Measurements from ENCODE around the gene RACK1.

The RACK1 gene

DNA sequence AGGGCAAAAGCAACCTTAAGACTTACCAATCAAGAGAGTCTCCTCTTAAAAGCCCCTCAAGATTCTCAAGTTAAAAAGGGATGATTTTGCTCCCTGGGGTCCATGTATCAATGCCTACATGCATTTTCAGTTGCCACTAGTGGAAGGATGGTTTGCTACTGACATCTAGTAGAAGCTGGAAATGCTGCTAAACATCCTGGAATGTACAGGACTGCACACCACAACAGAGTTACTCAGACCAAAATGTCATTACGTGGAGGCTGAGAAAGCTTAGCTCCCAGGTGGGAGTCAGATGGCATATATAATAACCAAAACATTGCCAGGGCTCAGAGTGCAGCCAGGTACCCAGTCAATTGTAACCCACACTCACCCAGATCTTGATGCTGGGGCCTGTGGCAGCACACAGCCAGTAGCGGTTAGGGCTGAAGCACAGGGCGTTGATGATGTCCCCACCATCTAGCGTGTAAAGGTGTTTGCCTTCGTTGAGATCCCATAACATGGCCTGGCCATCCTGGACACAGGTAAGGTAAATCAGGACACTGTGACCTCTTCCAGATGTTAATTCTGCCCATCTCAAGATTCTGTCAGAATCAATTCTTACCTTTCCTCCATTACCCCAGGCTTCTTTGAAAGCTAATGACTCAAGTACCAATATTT lies 5.8 kb downstream of the RACK1 start:
- Histone ChIP-seq H3K9ac (ENCODE audit: low read depth, low read length) (no peak overlapping the region), H3K27me3 (ENCODE audit: control insufficient read depth, insufficient read depth, low read length) (no peaks in the 10 kb centered on the region), H3K27ac (ENCODE audit: low read depth, low read length) (no peak overlapping the region), H3K36me3 (ENCODE audit: control insufficient read depth, insufficient read depth, low read length) (peaks cover 89% of the 10 kb centered on the region), H3K4me1 (ENCODE audit: control insufficient read depth, insufficient read depth, low read length) (peaks cover 9% of the 10 kb centered on the region), H3K9me3 (ENCODE audit: control insufficient read depth, insufficient read depth, low read length) (no peaks in the 10 kb centered on the region), H3K4me3 (ENCODE audit: low read depth, low read length) (no peak overlapping the region)

DNA sequence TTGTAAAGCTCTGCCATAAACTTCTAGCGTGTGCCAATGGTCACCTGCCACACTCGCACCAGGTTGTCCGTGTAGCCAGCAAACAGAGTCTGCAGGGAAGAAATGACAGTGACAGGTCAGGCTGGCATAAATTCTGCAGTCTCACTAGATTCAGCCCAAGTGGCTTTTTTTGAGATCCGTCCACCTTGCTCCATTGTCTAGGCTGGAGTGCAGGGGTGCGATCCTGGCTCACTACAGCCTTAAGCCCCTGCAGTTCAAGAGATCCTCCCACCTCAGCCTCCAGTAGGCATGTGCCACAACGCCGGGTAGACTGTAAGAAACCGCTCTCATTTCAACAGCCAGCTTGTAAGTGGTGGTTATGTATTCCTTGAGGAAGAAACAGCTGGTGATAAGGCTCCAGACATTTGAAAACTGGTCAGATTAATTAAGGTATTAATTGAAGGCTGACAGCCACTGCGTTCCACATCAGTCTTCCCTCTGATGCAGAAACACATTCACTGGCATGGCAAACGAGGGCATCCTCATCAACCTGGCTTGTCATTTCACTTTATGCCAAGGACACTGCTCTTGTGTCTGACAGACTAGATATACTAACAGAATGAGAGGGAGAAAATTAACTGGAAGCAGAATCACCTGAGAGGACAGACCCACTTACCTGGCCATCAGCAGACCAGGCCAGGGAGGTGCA lies 6.6 kb downstream of the RACK1 start:
- Histone ChIP-seq H3K27ac (ENCODE audit: low read depth, low read length) (no peak overlapping the region), H3K4me1 (ENCODE audit: control insufficient read depth, insufficient read depth, low read length) (peaks cover 5% of the 10 kb centered on the region), H3K9ac (ENCODE audit: low read depth, low read length) (no peak overlapping the region), H3K36me3 (ENCODE audit: control insufficient read depth, insufficient read depth, low read length) (peaks cover 88% of the 10 kb centered on the region), H3K27me3 (ENCODE audit: control insufficient read depth, insufficient read depth, low read length) (no peaks in the 10 kb centered on the region), H3K4me3 (ENCODE audit: low read depth, low read length) (no peak overlapping the region), H3K9me3 (ENCODE audit: control insufficient read depth, insufficient read depth, low read length) (no peaks in the 10 kb centered on the region)

DNA sequence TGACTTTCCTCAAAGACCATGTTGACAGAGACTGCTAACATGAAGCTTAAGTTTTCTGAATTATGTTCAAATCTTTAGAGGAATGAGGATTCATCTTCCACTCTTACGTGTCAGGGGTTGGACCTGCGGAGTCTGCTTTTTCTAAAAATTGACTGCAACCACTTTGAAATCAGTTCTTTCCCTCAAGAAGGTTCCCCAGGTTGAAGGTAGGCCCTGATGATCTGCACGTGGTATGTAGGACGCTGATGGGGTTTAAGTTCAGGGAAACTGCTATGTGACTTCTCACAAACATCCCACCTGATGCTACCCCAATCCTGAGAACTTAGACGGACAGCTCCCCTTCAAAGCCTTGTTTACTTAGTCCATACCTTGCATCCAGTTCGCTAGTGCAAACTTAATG lies 7.2 kb downstream of the RACK1 start:
- no peaks in the 10 kb centered on the region for H3K4me1 ChIP-seq (ENCODE audit: control insufficient read depth, insufficient read depth, low read length)
- H3K27me3 ChIP-seq (ENCODE audit: control insufficient read depth, insufficient read depth, low read length), result no peaks in the 10 kb centered on the region
- H3K9ac ChIP-seq (ENCODE audit: low read depth, low read length), result no peak overlapping the region
- H3K9me3 ChIP-seq (ENCODE audit: control insufficient read depth, insufficient read depth, low read length), result no peaks in the 10 kb centered on the region
- H3K4me3 ChIP-seq (ENCODE audit: low read depth, low read length), result no peak overlapping the region
- H3K27ac ChIP-seq (ENCODE audit: low read depth, low read length), result peak overlapping the region; percentile 29
- H3K36me3 ChIP-seq (ENCODE audit: control insufficient read depth, insufficient read depth, low read length), result peaks cover 88% of the 10 kb centered on the region

DNA sequence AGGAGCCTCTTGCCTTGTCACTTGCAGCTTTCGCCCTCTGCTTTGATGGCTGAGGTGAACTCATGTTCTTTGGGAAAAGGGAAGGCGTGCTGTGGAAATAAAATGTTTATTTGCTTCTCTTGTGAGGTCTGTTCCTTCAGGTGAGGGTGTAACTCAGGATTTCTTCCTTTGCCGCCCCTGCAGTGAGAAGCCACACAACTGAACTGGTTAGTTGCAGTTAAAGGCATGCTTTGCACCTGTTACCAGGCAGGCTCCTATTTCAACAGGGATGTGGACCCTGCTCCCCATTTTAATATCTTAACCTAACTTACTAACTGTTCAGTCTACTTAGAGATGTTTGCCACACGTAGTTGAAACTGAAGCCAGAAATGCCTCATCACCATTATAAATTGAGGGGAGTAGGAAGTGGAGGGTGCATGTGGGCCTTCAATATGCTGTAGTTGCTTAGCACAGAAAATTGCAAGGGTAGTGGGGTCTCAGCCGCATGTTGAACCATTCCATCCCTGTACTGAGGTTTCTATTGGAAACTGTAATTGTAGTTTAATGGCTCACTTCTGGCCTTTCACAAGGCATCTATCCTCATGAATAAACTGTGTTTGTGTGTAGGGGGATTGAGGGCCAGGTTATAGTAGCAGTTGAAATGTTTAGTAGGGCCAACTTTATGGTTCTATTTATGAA lies 7.9 kb downstream of the RACK1 start:
- Histone ChIP-seq H3K36me3 (ENCODE audit: control insufficient read depth, insufficient read depth, low read length) (peaks cover 88% of the 10 kb centered on the region), H3K4me3 (ENCODE audit: low read depth, low read length) (no peak overlapping the region), H3K27ac (ENCODE audit: low read depth, low read length) (peak overlapping the region; percentile 67), H3K9ac (ENCODE audit: low read depth, low read length) (no peak overlapping the region), H3K9me3 (ENCODE audit: control insufficient read depth, insufficient read depth, low read length) (no peaks in the 10 kb centered on the region), H3K4me1 (ENCODE audit: control insufficient read depth, insufficient read depth, low read length) (no peaks in the 10 kb centered on the region), H3K27me3 (ENCODE audit: control insufficient read depth, insufficient read depth, low read length) (no peaks in the 10 kb centered on the region)

DNA sequence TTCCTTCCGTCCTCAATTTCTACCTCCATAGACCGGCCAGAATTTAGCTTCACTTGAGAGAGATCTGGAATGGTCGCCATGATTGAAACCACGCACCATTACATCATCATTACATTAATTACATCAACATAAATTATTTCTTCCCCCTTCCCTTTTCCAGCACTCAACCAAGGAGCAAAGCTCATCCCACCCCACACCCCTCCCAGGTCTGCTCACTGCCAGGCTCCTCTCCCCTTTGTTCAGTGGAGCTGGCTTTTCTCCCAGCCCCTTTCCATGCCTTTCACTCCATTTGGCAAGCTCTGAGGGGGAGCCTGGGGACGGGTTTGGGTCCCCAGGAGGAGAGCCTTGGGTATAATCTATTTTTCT lies 8.4 kb downstream of the RACK1 start:
- Histone ChIP-seq H3K9me3 (ENCODE audit: control insufficient read depth, insufficient read depth, low read length) (no peaks in the 10 kb centered on the region), H3K4me1 (ENCODE audit: control insufficient read depth, insufficient read depth, low read length) (no peaks in the 10 kb centered on the region), H3K27me3 (ENCODE audit: control insufficient read depth, insufficient read depth, low read length) (no peaks in the 10 kb centered on the region), H3K36me3 (ENCODE audit: control insufficient read depth, insufficient read depth, low read length) (peaks cover 87% of the 10 kb centered on the region), H3K27ac (ENCODE audit: low read depth, low read length) (peak overlapping the region; percentile 67), H3K4me3 (ENCODE audit: low read depth, low read length) (no peak overlapping the region), H3K9ac (ENCODE audit: low read depth, low read length) (no peak overlapping the region)

DNA sequence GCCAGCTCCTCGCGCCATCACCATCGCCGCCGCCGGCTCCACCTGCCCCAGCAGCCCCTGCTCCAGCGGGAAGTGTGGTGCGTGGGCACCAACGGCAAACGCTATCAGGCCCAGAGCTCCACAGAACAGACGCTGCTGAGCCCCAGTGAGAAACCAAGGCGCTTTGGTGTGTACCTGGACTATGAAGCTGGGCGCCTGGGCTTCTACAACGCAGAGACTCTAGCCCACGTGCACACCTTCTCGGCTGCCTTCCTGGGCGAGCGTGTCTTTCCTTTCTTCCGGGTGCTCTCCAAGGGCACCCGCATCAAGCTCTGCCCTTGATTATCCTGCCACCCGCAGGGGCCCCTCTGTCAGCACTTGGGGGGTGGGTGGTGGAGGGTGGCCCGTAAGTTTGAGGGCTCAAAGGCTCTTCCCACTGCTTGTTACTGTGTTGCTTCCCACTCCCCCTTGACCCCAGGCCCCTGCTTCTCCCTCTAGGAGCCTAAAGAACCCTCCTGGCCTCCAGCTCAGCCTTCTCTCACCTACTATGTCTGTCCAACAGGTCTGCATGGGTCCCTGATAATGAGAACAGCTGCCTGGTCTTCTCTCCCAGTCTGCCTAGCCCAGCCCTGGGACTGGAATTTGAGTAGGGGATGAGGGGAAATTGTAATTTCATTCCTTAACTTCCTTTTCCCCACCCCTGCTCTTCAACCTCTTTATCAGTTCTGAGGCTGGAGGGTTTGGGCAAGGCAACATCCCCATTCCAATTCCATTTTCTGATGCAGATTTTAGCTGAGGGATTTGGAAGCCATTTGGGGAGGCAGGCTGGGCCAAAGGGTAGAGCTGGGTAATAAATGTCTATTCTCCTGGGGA lies 9.0 kb downstream of the RACK1 start:
- Histone ChIP-seq H3K9ac (ENCODE audit: low read depth, low read length) (no peak overlapping the region), H3K4me3 (ENCODE audit: low read depth, low read length) (no peak overlapping the region), H3K36me3 (ENCODE audit: control insufficient read depth, insufficient read depth, low read length) (peaks cover 85% of the 10 kb centered on the region), H3K27ac (ENCODE audit: low read depth, low read length) (peak overlapping the region; percentile 40), H3K9me3 (ENCODE audit: control insufficient read depth, insufficient read depth, low read length) (no peaks in the 10 kb centered on the region), H3K4me1 (ENCODE audit: control insufficient read depth, insufficient read depth, low read length) (no peaks in the 10 kb centered on the region), H3K27me3 (ENCODE audit: control insufficient read depth, insufficient read depth, low read length) (no peaks in the 10 kb centered on the region)

DNA sequence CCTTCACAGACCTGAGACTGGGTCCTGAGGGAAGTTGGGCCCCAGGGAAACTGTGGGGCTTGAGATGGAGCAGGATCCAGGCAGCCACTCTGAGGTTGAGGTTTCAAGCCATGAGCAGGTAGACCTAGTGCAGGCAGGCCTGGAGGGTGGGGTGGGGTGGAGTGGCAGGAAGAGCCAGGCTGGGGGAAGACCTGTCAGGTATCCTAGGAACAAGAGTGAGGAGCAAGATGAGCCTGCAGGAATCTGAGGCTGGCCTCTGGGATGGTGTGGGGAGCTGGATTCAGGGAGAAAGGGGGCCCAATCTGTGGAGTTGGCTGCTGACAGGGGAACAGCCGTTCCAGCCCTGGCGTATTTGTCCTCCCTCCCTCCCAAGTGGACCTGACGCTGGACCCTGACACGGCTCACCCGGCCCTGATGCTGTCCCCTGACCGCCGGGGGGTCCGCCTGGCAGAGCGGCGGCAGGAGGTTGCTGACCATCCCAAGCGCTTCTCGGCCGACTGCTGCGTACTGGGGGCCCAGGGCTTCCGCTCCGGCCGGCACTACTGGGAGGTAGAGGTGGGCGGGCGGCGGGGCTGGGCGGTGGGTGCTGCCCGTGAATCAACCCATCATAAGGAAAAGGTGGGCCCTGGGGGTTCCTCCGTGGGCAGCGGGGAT lies 9.8 kb downstream of the RACK1 start:
- Histone ChIP-seq H3K27me3 (ENCODE audit: control insufficient read depth, insufficient read depth, low read length) (no peaks in the 10 kb centered on the region), H3K4me3 (ENCODE audit: low read depth, low read length) (no peak overlapping the region), H3K9ac (ENCODE audit: low read depth, low read length) (no peak overlapping the region), H3K4me1 (ENCODE audit: control insufficient read depth, insufficient read depth, low read length) (no peaks in the 10 kb centered on the region), H3K27ac (ENCODE audit: low read depth, low read length) (no peak overlapping the region), H3K36me3 (ENCODE audit: control insufficient read depth, insufficient read depth, low read length) (peaks cover 85% of the 10 kb centered on the region), H3K9me3 (ENCODE audit: control insufficient read depth, insufficient read depth, low read length) (no peaks in the 10 kb centered on the region)

DNA sequence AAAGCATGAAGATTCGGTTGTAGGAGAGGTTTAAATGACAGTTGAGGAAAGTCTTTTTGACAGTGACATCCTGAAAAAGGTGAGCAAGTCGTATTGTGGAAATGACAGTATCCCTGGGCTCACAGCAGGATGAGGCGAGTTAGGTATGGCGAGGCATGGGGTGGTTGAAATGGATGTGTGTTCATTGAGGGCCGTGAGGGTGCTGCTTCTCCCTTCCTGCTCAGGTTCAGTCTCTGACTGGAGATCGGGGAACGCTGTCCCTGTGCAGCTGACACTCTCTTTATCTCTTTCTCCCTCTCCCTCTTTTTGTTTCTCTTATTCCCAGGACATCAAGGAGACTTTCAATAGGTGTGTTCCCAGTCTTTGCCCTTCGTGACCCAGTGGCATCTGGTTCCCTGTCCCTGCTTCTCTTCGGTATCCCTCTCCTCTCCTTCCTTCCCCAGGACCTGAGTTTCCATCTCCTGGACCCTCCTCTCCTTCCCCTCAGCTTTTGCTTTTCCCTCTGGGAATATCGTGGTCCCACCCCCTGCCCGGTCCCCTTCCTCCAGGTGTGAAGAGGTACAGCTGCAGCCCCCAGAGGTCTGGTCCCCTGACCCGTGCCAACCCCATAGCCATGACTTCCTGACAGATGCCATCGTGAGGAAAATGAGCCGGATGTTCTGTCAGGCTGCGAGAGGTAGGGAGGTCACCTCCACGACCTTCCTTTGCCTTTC lies 10.5 kb downstream of the RACK1 start:
- Histone ChIP-seq H3K4me3 (ENCODE audit: low read depth, low read length) (no peak overlapping the region), H3K9me3 (ENCODE audit: control insufficient read depth, insufficient read depth, low read length) (no peaks in the 10 kb centered on the region), H3K4me1 (ENCODE audit: control insufficient read depth, insufficient read depth, low read length) (no peaks in the 10 kb centered on the region), H3K9ac (ENCODE audit: low read depth, low read length) (no peak overlapping the region), H3K27ac (ENCODE audit: low read depth, low read length) (no peak overlapping the region), H3K36me3 (ENCODE audit: control insufficient read depth, insufficient read depth, low read length) (peaks cover 81% of the 10 kb centered on the region), H3K27me3 (ENCODE audit: control insufficient read depth, insufficient read depth, low read length) (no peaks in the 10 kb centered on the region)

DNA sequence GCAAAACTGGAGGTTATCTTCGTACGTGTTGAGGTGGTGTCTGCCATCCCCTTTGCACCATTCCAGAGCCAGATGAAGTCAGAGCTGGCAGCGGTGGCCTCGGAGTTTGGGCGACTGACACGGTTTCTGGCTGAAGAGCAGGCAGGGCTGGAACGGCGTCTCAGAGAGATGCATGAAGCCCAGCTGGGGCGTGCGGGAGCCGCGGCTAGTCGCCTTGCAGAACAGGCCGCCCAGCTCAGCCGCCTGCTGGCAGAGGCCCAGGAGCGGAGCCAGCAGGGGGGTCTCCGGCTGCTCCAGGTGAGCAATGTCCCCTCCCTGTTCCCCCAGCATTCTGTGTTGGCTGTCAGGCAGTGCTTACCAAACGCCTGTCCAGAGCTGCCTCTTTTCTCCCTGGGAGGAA lies 11.1 kb downstream of the RACK1 start:
- no peak overlapping the region for H3K4me3 ChIP-seq (ENCODE audit: low read depth, low read length)
- no peaks in the 10 kb centered on the region for H3K9me3 ChIP-seq (ENCODE audit: control insufficient read depth, insufficient read depth, low read length)
- H3K36me3 ChIP-seq (ENCODE audit: control insufficient read depth, insufficient read depth, low read length), result peaks cover 77% of the 10 kb centered on the region
- no peaks in the 10 kb centered on the region for H3K4me1 ChIP-seq (ENCODE audit: control insufficient read depth, insufficient read depth, low read length)
- no peak overlapping the region for H3K9ac ChIP-seq (ENCODE audit: low read depth, low read length)
- H3K27me3 ChIP-seq (ENCODE audit: control insufficient read depth, insufficient read depth, low read length), result no peaks in the 10 kb centered on the region
- no peak overlapping the region for H3K27ac ChIP-seq (ENCODE audit: low read depth, low read length)

DNA sequence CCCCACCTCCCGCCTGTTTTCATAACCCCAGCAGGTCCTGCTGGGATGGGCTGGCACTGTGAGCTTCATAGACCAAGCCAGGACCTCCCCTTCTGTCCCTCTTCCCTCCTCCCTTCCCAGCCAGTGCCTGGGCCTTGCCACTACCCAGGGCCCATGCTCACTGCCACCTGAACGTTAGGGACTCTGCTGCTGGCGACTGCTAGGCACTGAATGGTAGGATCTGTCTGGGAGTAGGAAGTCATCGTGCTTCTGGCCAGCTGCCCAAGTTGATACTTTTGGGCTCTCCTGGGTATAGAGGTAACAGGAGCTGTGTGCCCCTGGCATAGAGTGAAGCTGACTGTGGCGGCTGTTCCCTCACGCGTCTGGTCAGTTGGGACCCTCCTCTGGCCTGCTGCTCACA lies 12.3 kb downstream of the RACK1 start:
- Histone ChIP-seq H3K27ac (ENCODE audit: low read depth, low read length) (no peak overlapping the region), H3K27me3 (ENCODE audit: control insufficient read depth, insufficient read depth, low read length) (no peaks in the 10 kb centered on the region), H3K9me3 (ENCODE audit: control insufficient read depth, insufficient read depth, low read length) (no peaks in the 10 kb centered on the region), H3K9ac (ENCODE audit: low read depth, low read length) (no peak overlapping the region), H3K36me3 (ENCODE audit: control insufficient read depth, insufficient read depth, low read length) (peaks cover 73% of the 10 kb centered on the region), H3K4me3 (ENCODE audit: low read depth, low read length) (no peak overlapping the region), H3K4me1 (ENCODE audit: control insufficient read depth, insufficient read depth, low read length) (no peaks in the 10 kb centered on the region)
